SK-N-MC (cell line): ENCODE measurements around the gene DNASE2B.
"Not testable (repeated sequence)": the region's sequence is repeated elsewhere in the genome, so short reads cannot be mapped to it uniquely, and the experiment has no call there.

ENCODE experiments used
- DNase-seq: peaks from one replicate; pipeline ENCODE4 v3.0.0-alpha.2; 2011; ENCODE audit warnings: low read depth, low spot score
- H3K27ac ChIP-seq: fragments of 200-600 bp; sonication (generic); 2 replicates; pipeline ENCODE4 v1.5.1; 2016; ENCODE audit warnings: mixed run types
- H3K36me3 ChIP-seq: fragments of 200-600 bp; sonication (generic); 2 replicates; pipeline ENCODE4 v1.6.1; 2017; ENCODE audit warnings: antibody characterized with exemption, low read length, mixed read lengths; ENCODE audit not compliant: insufficient read depth
- H3K4me3 ChIP-seq: fragments of 200-600 bp; sonication (generic); 2 replicates; pipeline ENCODE4 v1.5.1; 2016
- H3K9ac ChIP-seq: fragments of 200-600 bp; sonication (generic); 2 replicates; pipeline ENCODE4 v1.8.0; 2017; ENCODE audit warnings: mixed run types, mixed read lengths; ENCODE audit not compliant: insufficient read length
- H3K9me3 ChIP-seq: fragments of 200-600 bp; sonication (generic); 2 replicates; pipeline ENCODE4 v1.6.1; 2017; ENCODE audit warnings: low read depth, mild to moderate bottlenecking, antibody characterized with exemption, low read length, moderate library complexity, mixed read lengths
- EZH2 ChIP-seq: fragments of 200-600 bp; sonication (generic); IDR thresholded peaks from one replicate; pipeline ENCODE4 v1.6.1; 2017; ENCODE audit warnings: antibody characterized with exemption
- FOXP2 ChIP-seq: optimal IDR thresholded peaks from 2 replicates; pipeline ENCODE3; 2011; ENCODE audit warnings: mild to moderate bottlenecking, moderate library complexity; ENCODE audit not compliant: insufficient read depth; ENCODE audit errors: extremely low read length, control extremely low read depth
- POLR2AphosphoS5 ChIP-seq: IDR thresholded peaks from 2 replicates; pipeline ENCODE4 v1.6.1; 2012; ENCODE audit warnings: mild to moderate bottlenecking, low read depth, low read length, borderline replicate concordance

DNASE2B gene

DNA sequence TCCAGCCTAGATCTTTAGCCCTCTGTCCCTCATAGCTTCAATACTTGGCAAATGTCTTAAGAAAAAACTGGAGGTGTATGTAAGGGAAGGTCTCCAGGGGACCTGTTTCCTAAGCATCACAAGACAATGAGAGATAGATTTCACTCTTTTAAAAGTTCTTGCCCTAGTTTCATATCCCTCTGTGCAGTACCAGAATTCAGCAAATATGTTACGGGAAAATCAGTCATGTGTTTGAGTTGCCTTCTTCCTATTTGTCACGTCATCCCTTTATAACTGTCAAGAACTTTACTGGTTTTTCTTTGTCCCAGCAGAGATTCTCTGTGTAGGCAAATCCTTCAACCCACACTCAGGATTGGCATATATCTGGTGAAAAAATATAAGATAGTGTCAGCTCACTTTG lies 32.3 kb downstream of the DNASE2B start:
- DNase-seq, result no peak
- Histone ChIP-seq H3K4me3 (no peak overlapping the region), H3K36me3 (no peaks in the 10 kb centered on the region), H3K9ac (no peak overlapping the region), H3K27ac (no peak overlapping the region), H3K9me3 (no peaks in the 10 kb centered on the region)
- no peak for TF ChIP-seq EZH2
- no peak for TF ChIP-seq POLR2AphosphoS5
- no peak for TF ChIP-seq FOXP2

DNA sequence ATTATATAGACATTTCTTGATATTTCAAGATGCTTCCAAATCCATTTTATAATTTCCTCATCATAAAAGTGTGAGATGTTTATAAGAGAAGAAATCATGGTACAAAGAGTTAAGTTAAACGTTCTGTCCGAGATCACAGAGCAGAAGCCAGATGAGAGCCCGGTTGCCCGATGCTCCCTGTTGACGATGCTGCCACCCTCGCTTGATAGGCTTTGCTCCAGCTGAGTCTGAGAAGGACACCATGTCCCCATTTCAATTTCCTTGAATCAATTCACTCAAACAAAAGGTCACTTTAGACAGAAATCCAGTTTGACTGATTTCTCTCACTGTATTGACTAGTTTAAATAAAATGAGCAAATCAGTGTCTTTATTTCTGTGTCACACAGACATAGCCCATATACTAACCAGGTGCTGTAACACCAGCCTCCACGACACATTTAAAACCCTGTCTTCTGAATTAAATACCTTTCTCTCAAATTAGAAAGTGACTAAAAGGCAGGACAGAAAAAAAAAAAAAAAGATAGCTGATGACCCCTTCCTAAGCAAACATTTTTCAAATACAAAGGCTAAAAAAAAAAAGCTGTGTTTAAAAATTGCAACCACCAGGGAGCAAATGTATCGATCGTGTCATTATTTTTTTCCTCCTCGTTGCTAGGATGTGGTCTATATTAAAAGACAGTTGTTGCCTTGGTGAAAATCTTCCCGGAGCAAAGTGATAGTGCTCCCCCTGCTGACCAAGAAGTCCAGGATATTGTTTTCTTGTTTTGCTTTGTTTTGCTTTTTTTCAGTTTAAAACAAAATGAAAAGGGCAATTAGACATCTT lies 35.2 kb downstream of the DNASE2B start:
- H3K27ac ChIP-seq, result no peak overlapping the region
- H3K4me3 ChIP-seq, result peak overlapping the region; percentile 39
- TF ChIP-seq POLR2AphosphoS5 (no peak), EZH2 (no peak), FOXP2 (no peak)
- H3K9me3 ChIP-seq, result no peaks in the 10 kb centered on the region
- H3K9ac ChIP-seq, result no peak overlapping the region
- DNase-seq, result peak; percentile 50
- H3K36me3 ChIP-seq, result no peaks in the 10 kb centered on the region

DNA sequence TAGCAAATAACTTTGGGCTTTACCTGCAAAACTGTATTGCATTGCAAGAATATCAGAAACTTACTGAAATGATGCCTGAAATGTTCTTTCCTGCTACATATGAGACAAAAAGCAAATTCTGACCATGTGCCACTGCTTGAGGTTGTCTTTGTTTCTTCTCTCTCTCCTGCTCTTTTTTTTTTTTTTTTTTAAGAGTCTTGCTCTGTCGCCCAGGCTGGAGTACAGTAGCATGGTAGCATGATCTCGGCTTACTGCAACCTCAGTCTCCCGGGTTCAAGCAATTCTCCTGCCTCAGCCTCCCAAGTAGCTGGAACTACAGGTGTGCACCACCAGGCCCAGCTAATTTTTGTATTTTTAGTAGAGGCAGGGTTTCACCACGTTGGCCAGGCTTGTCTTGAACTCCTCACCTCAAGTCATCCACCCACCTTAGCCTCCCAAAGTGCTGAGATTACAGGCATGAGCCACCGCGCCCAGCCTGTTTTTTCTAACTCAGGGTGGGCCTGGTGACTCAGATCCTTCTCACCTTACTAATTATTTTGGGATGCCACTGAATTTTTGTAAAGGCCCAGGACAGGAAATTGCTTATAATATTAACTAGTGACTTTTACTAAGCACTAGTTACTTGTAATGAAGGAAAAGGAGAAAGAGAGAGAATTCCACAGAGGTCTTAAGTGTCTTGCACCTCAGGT lies 35.9 kb downstream of the DNASE2B start:
- H3K9me3 ChIP-seq, result no peaks in the 10 kb centered on the region
- DNase-seq, result no peak
- H3K27ac ChIP-seq, result no peak overlapping the region
- no peaks in the 10 kb centered on the region for H3K36me3 ChIP-seq
- H3K4me3 ChIP-seq, result no peak overlapping the region
- TF ChIP-seq EZH2 (no peak), POLR2AphosphoS5 (no peak), FOXP2 (no peak)
- H3K9ac ChIP-seq, result no peak overlapping the region

DNA sequence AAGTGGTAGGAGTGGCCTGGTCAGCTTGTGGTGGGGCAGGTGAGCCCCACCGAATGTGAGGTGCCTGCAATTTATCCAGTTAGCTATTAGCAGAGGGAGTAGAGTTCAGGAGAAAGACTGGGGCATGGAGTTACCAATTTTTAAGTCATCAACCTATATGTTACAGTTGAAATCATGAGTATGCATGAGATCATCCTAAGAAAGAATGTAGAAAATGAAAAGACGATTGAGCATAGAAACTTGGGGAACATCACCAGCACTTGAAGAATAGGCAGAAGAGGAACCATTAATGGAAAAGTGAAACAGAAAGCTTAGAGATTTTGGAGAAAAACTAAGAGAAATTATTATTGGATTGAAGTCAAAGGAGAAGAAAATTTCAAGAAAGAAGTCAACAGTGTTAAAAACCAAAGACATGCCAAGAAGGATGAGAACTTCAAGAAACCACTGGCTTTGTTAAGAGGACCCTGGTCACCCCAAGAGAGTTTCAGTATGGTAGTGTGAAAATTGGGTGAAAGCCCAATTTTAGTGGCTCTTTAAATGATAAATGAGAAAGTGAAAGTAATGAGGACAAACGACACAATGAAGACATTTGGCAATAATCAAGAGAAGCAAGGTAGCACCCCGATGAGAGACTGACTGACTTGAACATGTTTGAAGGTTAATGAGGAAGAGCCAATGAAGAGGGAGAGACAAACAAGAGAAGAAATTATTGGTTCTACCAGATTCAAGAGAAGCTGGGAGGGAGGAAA lies 36.7 kb downstream of the DNASE2B start:
- no peak overlapping the region for H3K9ac ChIP-seq
- H3K4me3 ChIP-seq, result no peak overlapping the region
- DNase-seq, result no peak
- H3K9me3 ChIP-seq, result no peaks in the 10 kb centered on the region
- no peaks in the 10 kb centered on the region for H3K36me3 ChIP-seq
- H3K27ac ChIP-seq, result no peak overlapping the region
- TF ChIP-seq EZH2 (no peak), POLR2AphosphoS5 (no peak), FOXP2 (no peak)

DNA sequence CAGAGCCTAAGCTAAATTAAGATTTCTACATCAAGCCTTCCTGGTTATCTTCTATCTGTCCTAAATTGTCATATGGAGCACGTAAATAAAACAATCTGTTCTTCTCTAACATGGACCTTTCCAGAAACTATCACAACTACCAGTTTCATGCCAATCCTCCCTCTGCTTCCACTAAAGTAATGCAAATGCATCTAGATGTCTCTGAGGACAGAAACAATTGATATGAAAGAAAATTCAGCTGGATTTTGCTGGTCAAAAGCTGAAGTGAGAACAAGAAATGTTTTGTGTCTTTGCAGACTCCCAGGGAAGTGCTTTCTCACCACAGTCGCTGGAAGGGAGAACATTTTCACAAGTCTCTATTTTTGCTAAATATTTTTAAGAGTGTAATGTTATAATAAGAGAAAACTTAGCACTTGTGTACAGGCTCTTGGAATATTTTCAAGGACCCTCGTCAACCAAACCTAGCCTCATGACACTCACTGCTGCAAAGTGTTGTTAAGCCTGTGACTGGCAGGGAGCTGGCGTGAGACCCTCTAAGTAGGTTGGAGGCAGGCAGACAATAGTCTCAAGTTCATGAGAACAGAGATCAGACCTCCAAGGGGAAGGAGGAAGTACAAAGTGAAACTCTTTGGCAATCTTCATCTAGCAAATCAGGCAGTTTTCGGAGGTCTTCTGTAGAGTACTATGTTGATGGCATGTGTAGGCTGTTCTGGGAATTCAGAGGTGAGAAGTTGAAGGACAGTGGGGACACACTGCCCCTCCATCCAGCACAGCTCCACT lies 38.8 kb downstream of the DNASE2B start:
- Histone ChIP-seq H3K27ac (no peak overlapping the region), H3K4me3 (no peak overlapping the region)
- no peak for DNase-seq

DNA sequence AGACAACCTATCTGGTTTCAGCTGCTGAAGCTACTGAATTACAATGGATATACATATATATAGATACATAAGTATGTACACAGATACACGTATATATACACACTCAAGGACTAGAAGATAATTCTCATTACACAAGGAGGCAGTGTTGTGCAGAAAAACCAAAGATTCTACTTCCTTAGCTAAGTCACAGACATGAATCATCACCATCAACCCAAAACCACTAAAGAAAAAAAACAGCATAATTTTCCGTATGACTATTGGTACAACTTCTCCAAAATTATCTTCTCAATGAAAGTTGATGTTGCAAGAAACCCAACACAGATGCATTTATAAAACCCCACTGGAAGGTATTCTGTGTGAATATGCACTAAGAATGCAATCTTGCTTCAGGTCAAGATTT lies 44.0 kb downstream of the DNASE2B start:
- DNase-seq, result peak; percentile 53
- no peaks in the 10 kb centered on the region for H3K9me3 ChIP-seq
- no peak overlapping the region for H3K4me3 ChIP-seq
- H3K9ac ChIP-seq, result no peak overlapping the region
- TF ChIP-seq POLR2AphosphoS5 (no peak), EZH2 (no peak), FOXP2 (no peak)
- H3K27ac ChIP-seq, result no peak overlapping the region
- no peaks in the 10 kb centered on the region for H3K36me3 ChIP-seq

More for the DNA sequence above, 38.8 kb downstream of the DNASE2B start:
- H3K9me3 ChIP-seq, result no peaks in the 10 kb centered on the region
- H3K9ac ChIP-seq, result no peak overlapping the region
- TF ChIP-seq EZH2 (no peak), FOXP2 (no peak), POLR2AphosphoS5 (no peak)
- no peaks in the 10 kb centered on the region for H3K36me3 ChIP-seq

DNA sequence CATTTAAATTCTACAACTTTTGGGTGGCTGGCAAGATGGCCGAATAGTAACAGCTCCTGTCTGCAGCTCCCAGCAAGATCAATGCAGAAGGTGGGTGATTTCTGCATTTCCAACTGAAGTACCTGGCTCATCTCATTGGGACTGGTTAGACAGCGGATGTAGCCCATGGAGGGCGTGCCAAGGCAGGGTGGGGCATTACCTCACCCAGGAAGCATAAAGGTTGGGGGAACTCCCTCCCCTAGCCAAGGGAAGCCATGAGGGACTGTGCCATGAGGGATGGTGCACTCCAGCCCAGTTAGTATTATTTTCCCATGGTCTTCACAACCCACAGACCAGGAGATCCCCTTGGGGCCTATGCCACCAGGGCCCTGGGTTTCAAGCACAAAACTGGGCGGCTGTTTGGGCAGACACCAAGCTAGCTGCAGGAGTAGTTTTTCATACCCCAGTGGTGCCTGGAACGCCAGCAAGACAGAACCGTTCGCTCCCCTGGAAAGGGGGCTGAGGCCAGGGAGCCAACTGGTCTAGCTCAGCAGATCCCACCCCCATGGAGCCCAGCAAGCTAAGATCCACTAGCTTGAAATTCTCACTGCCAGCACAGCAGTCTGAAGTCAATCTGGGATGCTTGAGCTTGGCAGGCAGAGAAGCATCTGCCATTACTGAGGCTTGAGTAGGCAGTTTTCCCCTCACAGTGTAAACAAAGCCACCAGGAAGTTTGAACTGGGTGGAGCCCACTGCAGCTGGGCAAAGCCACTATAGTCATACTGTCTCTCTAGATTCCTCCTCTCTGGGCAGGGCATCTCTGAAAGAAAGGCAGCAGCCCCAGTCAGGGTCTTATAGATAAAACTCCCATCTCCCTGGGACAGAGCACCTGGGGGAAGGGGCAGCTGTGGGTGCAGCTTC lies 44.7 kb downstream of the DNASE2B start:
- H3K4me3 ChIP-seq, H3K9me3 ChIP-seq, H3K27ac ChIP-seq, H3K36me3 ChIP-seq, H3K9ac ChIP-seq, DNase-seq: not testable (repeated sequence)

DNA sequence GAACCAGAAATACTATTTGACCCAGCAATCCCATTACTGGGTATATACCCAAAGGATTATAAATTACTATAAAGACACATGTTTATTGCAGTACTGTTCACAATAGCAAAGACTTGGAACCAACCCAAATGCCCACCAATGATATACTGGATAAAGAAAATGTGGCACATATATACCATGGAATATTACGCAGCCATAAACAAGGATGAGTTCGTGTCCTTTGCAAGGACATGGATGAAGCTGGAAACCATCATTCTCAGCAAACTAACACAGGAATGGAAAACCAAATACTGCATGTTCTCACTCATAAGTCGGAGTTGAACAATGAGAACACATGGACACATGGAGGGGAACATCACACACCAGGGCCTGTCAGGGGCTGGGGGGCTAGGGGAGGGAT lies 50.4 kb downstream of the DNASE2B start:
- not testable (repeated sequence) for H3K27ac ChIP-seq, H3K9me3 ChIP-seq, H3K9ac ChIP-seq

More for the DNA sequence above, 50.4 kb downstream of the DNASE2B start:
- H3K36me3 ChIP-seq, DNase-seq, H3K4me3 ChIP-seq: not testable (repeated sequence)
